Measurements from ENCODE around the gene DAPK1. TPM values are rescaled to one million over a fixed set of nuclear protein-coding genes. Genes with fewer than 3 reads are reported as not detected.

The DAPK1 gene
- total and polyA plus RNA-seq, 2 experiments from 2014 or later = 44.4 to 62.3 TPM

DNA sequence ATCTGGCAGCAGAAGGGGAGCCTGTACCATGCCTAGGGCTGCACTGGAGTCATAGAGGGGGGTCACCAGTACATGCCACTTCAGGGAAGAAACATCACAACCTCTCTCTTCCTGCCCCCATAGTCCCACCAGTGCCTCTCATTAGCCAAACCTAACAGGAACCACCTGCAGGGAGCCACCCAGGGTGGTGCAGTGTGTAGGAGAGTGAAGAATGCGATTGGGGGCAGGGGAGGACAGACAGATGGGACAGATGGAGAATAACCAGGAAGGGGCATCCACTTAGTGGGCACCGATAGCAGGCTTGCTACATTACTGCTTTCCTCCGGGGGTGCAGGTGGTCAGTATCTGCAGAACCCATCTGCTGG, 19.2 kb downstream of the DAPK1 start:
- H3K27ac ChIP-seq = no peak overlapping the region
- DNase-seq (ENCODE audit: low spot score) = no peak
- H3K4me3 ChIP-seq = no peak overlapping the region
- H4K20me1 ChIP-seq (ENCODE audit: insufficient read depth, poor library complexity, severe bottlenecking) = no peaks in the 10 kb centered on the region
- TF ChIP-seq, protein P1, sequence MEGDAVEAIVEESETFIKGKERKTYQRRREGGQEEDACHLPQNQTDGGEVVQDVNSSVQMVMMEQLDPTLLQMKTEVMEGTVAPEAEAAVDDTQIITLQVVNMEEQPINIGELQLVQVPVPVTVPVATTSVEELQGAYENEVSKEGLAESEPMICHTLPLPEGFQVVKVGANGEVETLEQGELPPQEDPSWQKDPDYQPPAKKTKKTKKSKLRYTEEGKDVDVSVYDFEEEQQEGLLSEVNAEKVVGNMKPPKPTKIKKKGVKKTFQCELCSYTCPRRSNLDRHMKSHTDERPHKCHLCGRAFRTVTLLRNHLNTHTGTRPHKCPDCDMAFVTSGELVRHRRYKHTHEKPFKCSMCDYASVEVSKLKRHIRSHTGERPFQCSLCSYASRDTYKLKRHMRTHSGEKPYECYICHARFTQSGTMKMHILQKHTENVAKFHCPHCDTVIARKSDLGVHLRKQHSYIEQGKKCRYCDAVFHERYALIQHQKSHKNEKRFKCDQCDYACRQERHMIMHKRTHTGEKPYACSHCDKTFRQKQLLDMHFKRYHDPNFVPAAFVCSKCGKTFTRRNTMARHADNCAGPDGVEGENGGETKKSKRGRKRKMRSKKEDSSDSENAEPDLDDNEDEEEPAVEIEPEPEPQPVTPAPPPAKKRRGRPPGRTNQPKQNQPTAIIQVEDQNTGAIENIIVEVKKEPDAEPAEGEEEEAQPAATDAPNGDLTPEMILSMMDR (IDR thresholded peaks at IDR 0.05; ENCODE audit: poor library complexity) = no peak
- no peak for TF ChIP-seq EZH2phosphoT487 (IDR thresholded peaks at IDR 0.05; ENCODE audit: low read depth, severe bottlenecking, unreplicated experiment)
- no peak for TF ChIP-seq EZH2 (IDR thresholded peaks at IDR 0.05; ENCODE audit: borderline replicate concordance)
- H3K27me3 ChIP-seq = no peaks in the 10 kb centered on the region
- WGBS (ENCODE audit: low lambda C conversion rate, missing lambda C conversion rate) = 90% methylated on average over 3 of the region's 3 CpGs
- H3K4me2 ChIP-seq = no peak overlapping the region
- H3K4me1 ChIP-seq (ENCODE audit: insufficient read depth) = peaks cover 23% of the 10 kb centered on the region
- H2AFZ ChIP-seq = no peak overlapping the region
- H3K36me3 ChIP-seq (replicated peaks; ENCODE audit: insufficient read depth, low read depth) = no peaks in the 10 kb centered on the region
- no peaks in the 10 kb centered on the region for H3K9me2 ChIP-seq (replicated peaks; ENCODE audit: insufficient read depth)
- H3K79me2 ChIP-seq = peaks cover 66% of the 10 kb centered on the region
- H3K9me3 ChIP-seq (ENCODE audit: low read depth) = no peaks in the 10 kb centered on the region

DNA sequence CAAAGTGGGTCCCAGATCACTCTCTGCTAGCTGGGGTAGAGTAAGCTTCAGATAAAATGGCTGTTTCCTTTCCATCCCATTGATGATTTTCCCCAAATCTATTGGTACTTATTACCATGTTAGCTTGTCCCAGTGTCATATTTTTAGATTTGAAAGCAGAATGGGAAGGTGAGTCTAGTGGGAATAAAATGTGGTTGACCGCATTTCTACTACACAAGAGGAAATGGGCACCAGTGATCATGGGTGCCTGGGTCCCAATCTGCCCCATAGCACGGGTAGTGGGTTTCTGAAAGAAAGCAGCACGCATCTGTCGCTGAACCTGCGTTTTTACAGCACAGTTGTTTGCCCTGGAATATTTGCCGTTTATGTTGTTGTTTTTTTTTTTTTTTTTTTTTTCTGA, 20.1 kb downstream of the DAPK1 start:
- 90% methylated on average over 6 of the region's 6 CpGs for WGBS (ENCODE audit: low lambda C conversion rate, missing lambda C conversion rate)
- no peak overlapping the region for H3K27ac ChIP-seq
- peaks cover 23% of the 10 kb centered on the region for H3K4me1 ChIP-seq (ENCODE audit: insufficient read depth)
- H2AFZ ChIP-seq = no peak overlapping the region
- H3K9me2 ChIP-seq (replicated peaks; ENCODE audit: insufficient read depth) = no peaks in the 10 kb centered on the region
- no peak for DNase-seq (ENCODE audit: low spot score)
- no peaks in the 10 kb centered on the region for H3K9me3 ChIP-seq (ENCODE audit: low read depth)
- peaks cover 66% of the 10 kb centered on the region for H3K79me2 ChIP-seq
- no peaks in the 10 kb centered on the region for H3K36me3 ChIP-seq (replicated peaks; ENCODE audit: insufficient read depth, low read depth)
- no peak overlapping the region for H3K4me2 ChIP-seq
- no peaks in the 10 kb centered on the region for H3K27me3 ChIP-seq
- H4K20me1 ChIP-seq (ENCODE audit: insufficient read depth, poor library complexity, severe bottlenecking) = no peaks in the 10 kb centered on the region
- TF ChIP-seq EZH2 (IDR thresholded peaks at IDR 0.05; ENCODE audit: borderline replicate concordance) (no peak), EZH2phosphoT487 (IDR thresholded peaks at IDR 0.05; ENCODE audit: low read depth, severe bottlenecking, unreplicated experiment) (no peak)
- TF ChIP-seq, protein P1 (IDR thresholded peaks at IDR 0.05; ENCODE audit: poor library complexity) = no peak
- H3K4me3 ChIP-seq = no peak overlapping the region

GRCh38 chr9:87518702-87519335, 21.2 kb downstream of the DAPK1 start:
- Histone ChIP-seq H3K36me3 (replicated peaks; ENCODE audit: insufficient read depth, low read depth) (no peaks in the 10 kb centered on the region), H3K4me3 (no peak overlapping the region), H3K9me2 (replicated peaks; ENCODE audit: insufficient read depth) (no peaks in the 10 kb centered on the region), H3K9me3 (ENCODE audit: low read depth) (no peaks in the 10 kb centered on the region), H3K4me2 (peak overlapping the region; percentile 23), H3K27me3 (no peaks in the 10 kb centered on the region), H4K20me1 (ENCODE audit: insufficient read depth, poor library complexity, severe bottlenecking) (no peaks in the 10 kb centered on the region), H3K79me2 (peaks cover 62% of the 10 kb centered on the region), H3K4me1 (ENCODE audit: insufficient read depth) (peaks cover 23% of the 10 kb centered on the region), H3K27ac (peak overlapping the region; percentile 39), H2AFZ (no peak overlapping the region)
- 71% methylated on average over 12 of the region's 12 CpGs for WGBS (ENCODE audit: low lambda C conversion rate, missing lambda C conversion rate)
- TF ChIP-seq EZH2phosphoT487 (IDR thresholded peaks at IDR 0.05; ENCODE audit: low read depth, severe bottlenecking, unreplicated experiment) (no peak), EZH2 (IDR thresholded peaks at IDR 0.05; ENCODE audit: borderline replicate concordance) (no peak)
- TF ChIP-seq, protein P1 (IDR thresholded peaks at IDR 0.05; ENCODE audit: poor library complexity) = no peak
- DNase-seq (ENCODE audit: low spot score) = peak; percentile 65
